Hepatocyte (in vitro differentiated cells): Measurements from ENCODE around the gene PBX3. TPM values are rescaled to one million over a fixed set of nuclear protein-coding genes. Genes with fewer than 3 reads are reported as not detected.

Source experiments
- DNase-seq: peaks from one replicate; pipeline ENCODE4 v3.0.0-alpha.2; 2016; ENCODE audit warnings: low spot score
- H2AFZ ChIP-seq: fragments of 200-600 bp; sonication (generic); 2 replicates; pipeline ENCODE4 v1.6.0; 2016; ENCODE audit warnings: antibody characterized with exemption, mild to moderate bottlenecking
- H3K27ac ChIP-seq: fragments of 200-600 bp; sonication (generic); 2 replicates; pipeline ENCODE4 v1.5.1; 2016; ENCODE audit warnings: mild to moderate bottlenecking
- H3K27me3 ChIP-seq: fragments of 200-600 bp; sonication (generic); 2 replicates; pipeline ENCODE4 v1.6.1; 2016
- H3K36me3 ChIP-seq: fragments of 200-600 bp; sonication (generic); replicated peaks from 2 replicates; pipeline ENCODE4 v1.5.1; 2016; ENCODE audit warnings: low read depth; ENCODE audit not compliant: insufficient read depth
- H3K4me1 ChIP-seq: fragments of 200-600 bp; sonication (generic); 2 replicates; pipeline ENCODE4 v1.5.1; 2016; ENCODE audit warnings: mild to moderate bottlenecking, moderate library complexity; ENCODE audit not compliant: insufficient read depth
- H3K4me2 ChIP-seq: fragments of 200-600 bp; sonication (generic); 2 replicates; pipeline ENCODE4 v1.6.0; 2016
- H3K4me3 ChIP-seq: fragments of 200-600 bp; sonication (generic); 2 replicates; pipeline ENCODE4 v1.5.1; 2016; ENCODE audit warnings: mild to moderate bottlenecking
- H3K79me2 ChIP-seq: fragments of 200-600 bp; sonication (generic); 2 replicates; pipeline ENCODE4 v1.6.0; 2017; ENCODE audit warnings: mild to moderate bottlenecking
- H3K9me2 ChIP-seq: fragments of 200-600 bp; sonication (generic); replicated peaks from 2 replicates; pipeline ENCODE4 v1.6.0; 2017; ENCODE audit warnings: mild to moderate bottlenecking; ENCODE audit not compliant: insufficient read depth
- H3K9me3 ChIP-seq: fragments of 200-600 bp; sonication (generic); 2 replicates; pipeline ENCODE4 v1.5.1; 2016; ENCODE audit warnings: low read depth, mild to moderate bottlenecking
- H4K20me1 ChIP-seq: fragments of 200-600 bp; sonication (generic); 2 replicates; pipeline ENCODE4 v1.6.0; 2016; ENCODE audit warnings: mild to moderate bottlenecking; ENCODE audit not compliant: insufficient read depth, poor library complexity, severe bottlenecking
- EZH2 ChIP-seq: fragments of 200-600 bp; sonication (generic); IDR thresholded peaks from 2 replicates; pipeline ENCODE4 v1.6.1; 2016; ENCODE audit warnings: antibody characterized with exemption, mild to moderate bottlenecking, borderline replicate concordance
- EZH2phosphoT487 ChIP-seq: fragments of 200-600 bp; sonication (generic); IDR thresholded peaks from one replicate; pipeline ENCODE4 v1.6.1; 2018; ENCODE audit warnings: antibody characterized with exemption, mild to moderate bottlenecking, low read depth, moderate library complexity; ENCODE audit not compliant: unreplicated experiment, severe bottlenecking
- WGBS: methylation state at CpG from one replicate; pipeline ENCODE4 v1.1.6; 2016; ENCODE audit warnings: low lambda C conversion rate; ENCODE audit errors: missing lambda C conversion rate; 5-methylcytosine and 5-hydroxymethylcytosine counted together
- polyA plus RNA-seq: library from polyadenylated mRNA; unstranded; fragments of >200 nt; fragmentation: Nextera tagmentation; extraction: Ambion mirVana; gene quantifications from 2 replicates; pipeline ENCODE4 v1.2.1, GENCODE V29; 2016
- total RNA-seq: library from RNA; depleted of rRNA; stranded (reverse); fragments of >200 nt; gene quantifications from 2 replicates; pipeline ENCODE4 v1.2.3, GENCODE V29; 2014
- TF ChIP-seq, protein P1 (sequence below): fragments of 200-600 bp; sonication (generic); IDR thresholded peaks from 2 replicates; pipeline ENCODE4 v1.5.1; 2016; ENCODE audit warnings: antibody characterized with exemption, mild to moderate bottlenecking; ENCODE audit not compliant: poor library complexity

The PBX3 gene
- total and polyA plus RNA-seq, 2 experiments from 2014 or later: 15.9 to 23.3 TPM

DNA sequence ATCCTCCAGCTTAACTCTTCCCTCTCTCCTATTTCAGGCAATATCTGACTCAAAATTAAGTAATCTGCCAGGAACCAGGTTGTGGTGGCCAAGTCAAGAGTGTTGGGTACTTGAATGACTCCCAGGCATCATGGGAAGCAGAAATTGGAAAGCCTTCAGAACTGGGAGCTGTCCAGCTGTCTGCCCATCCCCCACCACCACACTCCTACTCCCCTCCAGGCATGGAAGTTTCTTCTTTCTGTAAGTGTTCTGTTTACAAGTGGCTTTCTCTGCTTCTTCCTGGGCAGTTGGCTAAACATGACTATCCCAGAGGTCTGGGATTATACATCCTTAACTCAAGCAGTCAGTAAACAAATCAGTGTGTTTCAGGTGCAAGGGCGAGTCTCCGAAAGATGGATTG lies 14.6 kb upstream of the PBX3 start:
- H3K27ac ChIP-seq: no peak overlapping the region
- no peaks in the 10 kb centered on the region for H3K27me3 ChIP-seq
- no peaks in the 10 kb centered on the region for H3K9me3 ChIP-seq
- H3K36me3 ChIP-seq: no peaks in the 10 kb centered on the region
- H3K79me2 ChIP-seq: no peaks in the 10 kb centered on the region
- H3K4me1 ChIP-seq: no peaks in the 10 kb centered on the region
- no peaks in the 10 kb centered on the region for H4K20me1 ChIP-seq
- no peaks in the 10 kb centered on the region for H3K9me2 ChIP-seq
- H3K4me3 ChIP-seq: no peak overlapping the region
- DNase-seq: peak; percentile 40
- no peak overlapping the region for H2AFZ ChIP-seq
- no peak overlapping the region for H3K4me2 ChIP-seq
- TF ChIP-seq EZH2 (no peak), EZH2phosphoT487 (no peak)
- TF ChIP-seq, protein P1, sequence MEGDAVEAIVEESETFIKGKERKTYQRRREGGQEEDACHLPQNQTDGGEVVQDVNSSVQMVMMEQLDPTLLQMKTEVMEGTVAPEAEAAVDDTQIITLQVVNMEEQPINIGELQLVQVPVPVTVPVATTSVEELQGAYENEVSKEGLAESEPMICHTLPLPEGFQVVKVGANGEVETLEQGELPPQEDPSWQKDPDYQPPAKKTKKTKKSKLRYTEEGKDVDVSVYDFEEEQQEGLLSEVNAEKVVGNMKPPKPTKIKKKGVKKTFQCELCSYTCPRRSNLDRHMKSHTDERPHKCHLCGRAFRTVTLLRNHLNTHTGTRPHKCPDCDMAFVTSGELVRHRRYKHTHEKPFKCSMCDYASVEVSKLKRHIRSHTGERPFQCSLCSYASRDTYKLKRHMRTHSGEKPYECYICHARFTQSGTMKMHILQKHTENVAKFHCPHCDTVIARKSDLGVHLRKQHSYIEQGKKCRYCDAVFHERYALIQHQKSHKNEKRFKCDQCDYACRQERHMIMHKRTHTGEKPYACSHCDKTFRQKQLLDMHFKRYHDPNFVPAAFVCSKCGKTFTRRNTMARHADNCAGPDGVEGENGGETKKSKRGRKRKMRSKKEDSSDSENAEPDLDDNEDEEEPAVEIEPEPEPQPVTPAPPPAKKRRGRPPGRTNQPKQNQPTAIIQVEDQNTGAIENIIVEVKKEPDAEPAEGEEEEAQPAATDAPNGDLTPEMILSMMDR: no peak
- 62% methylated on average over 2 of the region's 2 CpGs for WGBS

- DNase-seq: no peak
- no peak for TF ChIP-seq EZH2phosphoT487
- TF ChIP-seq EZH2: no peak
- TF ChIP-seq, protein P1: no peak
- WGBS: 93% methylated on average over 3 of the region's 3 CpGs
- no peak overlapping the region for H3K4me2 ChIP-seq
- H3K9me2 ChIP-seq: no peaks in the 10 kb centered on the region
- H4K20me1 ChIP-seq: no peaks in the 10 kb centered on the region
- no peaks in the 10 kb centered on the region for H3K9me3 ChIP-seq
- no peak overlapping the region for H3K27ac ChIP-seq
- no peak overlapping the region for H3K4me3 ChIP-seq
- H3K4me1 ChIP-seq: no peaks in the 10 kb centered on the region
- H3K36me3 ChIP-seq: no peaks in the 10 kb centered on the region
- peaks cover 8% of the 10 kb centered on the region for H3K27me3 ChIP-seq
- H2AFZ ChIP-seq: no peak overlapping the region
- no peaks in the 10 kb centered on the region for H3K79me2 ChIP-seq
Observed at GRCh38 chr9:125739436-125739835, 7.7 kb upstream of the PBX3 start.

DNA sequence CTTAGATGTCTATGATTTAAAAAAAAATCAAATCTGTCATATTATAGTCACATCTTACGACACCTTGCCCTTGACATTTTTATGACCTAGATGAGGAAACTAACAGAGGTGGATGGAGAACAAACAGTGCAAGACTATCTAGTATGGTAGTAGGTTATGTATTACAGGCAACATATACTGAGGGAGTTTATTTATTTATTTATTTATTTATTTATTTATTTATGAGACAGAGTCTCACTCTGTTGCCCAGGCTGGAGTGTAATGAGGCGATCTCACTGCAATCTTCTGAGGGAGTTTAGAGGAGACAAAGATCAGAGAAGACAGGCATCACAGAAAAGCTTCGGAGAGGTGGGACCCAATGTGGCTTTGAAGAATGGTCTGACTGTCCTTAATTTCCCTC lies 4.5 kb upstream of the PBX3 start:
- H3K27me3 ChIP-seq: peaks cover 8% of the 10 kb centered on the region
- H3K4me3 ChIP-seq: no peak overlapping the region
- H3K4me1 ChIP-seq: no peaks in the 10 kb centered on the region
- H3K79me2 ChIP-seq: no peaks in the 10 kb centered on the region
- H3K9me2 ChIP-seq: no peaks in the 10 kb centered on the region
- H3K9me3 ChIP-seq: no peaks in the 10 kb centered on the region
- no peak overlapping the region for H3K4me2 ChIP-seq
- DNase-seq: no peak
- H3K27ac ChIP-seq: no peak overlapping the region
- TF ChIP-seq EZH2 (no peak), EZH2phosphoT487 (no peak)
- TF ChIP-seq, protein P1: no peak
- H4K20me1 ChIP-seq: no peaks in the 10 kb centered on the region
- no peak overlapping the region for H2AFZ ChIP-seq
- no peaks in the 10 kb centered on the region for H3K36me3 ChIP-seq
- 84% methylated on average over 3 of the region's 3 CpGs for WGBS
